ENCODE data around the gene NFYC.

GRCh38 chr1:40703316-40703715 is 11.8 kb downstream of the NFYC start:
- TF ChIP-seq FOXP2 (optimal IDR thresholded peaks at IDR 0.05; ENCODE audit: control extremely low read depth, extremely low read length, insufficient read depth) (no peak), POLR2AphosphoS5 (IDR thresholded peaks at IDR 0.05; ENCODE audit: borderline replicate concordance, low read depth, low read length) (no peak)
